ENCODE measurements around the gene PLAAT3.
A peak's percentile ranks its signal among the peaks of the same experiment; 100 is the strongest.
"Not testable (repeated sequence)": the region's sequence is repeated elsewhere in the genome, so short reads cannot be mapped to it uniquely, and the experiment has no call there.

The PLAAT3 gene

DNA sequence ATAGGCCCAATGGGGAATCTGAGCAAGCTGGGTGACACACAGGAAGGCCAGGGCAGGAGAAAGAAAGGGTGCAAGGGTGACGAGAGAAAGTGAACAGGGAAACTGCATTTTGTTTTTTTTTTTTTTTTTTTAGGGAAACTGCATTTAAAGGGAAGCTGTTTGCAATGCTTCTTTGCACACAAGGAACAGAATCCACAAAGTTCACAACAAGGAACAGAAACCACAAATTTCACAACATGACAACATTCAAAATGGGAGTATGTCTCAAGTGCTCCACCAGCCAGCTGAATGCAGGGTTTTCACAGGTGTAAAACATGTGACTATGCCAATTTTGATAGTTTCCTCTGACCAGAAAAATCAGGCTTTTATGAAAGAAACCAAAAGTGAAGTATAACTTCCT is 6.8 kb upstream of the PLAAT3 start:
- no peak for TF ChIP-seq CTCF (IDR thresholded peaks at IDR 0.05; ENCODE audit: control extremely low read depth, extremely low read depth, low read depth, missing control alignments)
- POLR2A ChIA-PET: no interaction called here
- CTCF ChIA-PET: interaction anchor here (0.9 kb wide), 1 partner anchor 142 kb away, joined by 3 read pairs; no protein-coding TSS in a partner anchor
- no peak for DNase-seq (ENCODE audit: extremely low spot score)

- POLR2A ChIA-PET: no interaction called here
- DNase-seq (ENCODE audit: extremely low spot score): no peak
- CTCF ChIA-PET: interaction anchor here (1.0 to 1.3 kb wide), 4 partner anchors 19 to 141 kb away, joined by 3 to 6 read pairs (median 4); no protein-coding TSS in a partner anchor
- TF ChIP-seq CTCF (IDR thresholded peaks at IDR 0.05; ENCODE audit: control extremely low read depth, extremely low read depth, low read depth, missing control alignments): no peak
Observed at GRCh38 chr11:63619967-63620366, 5.7 kb upstream of the PLAAT3 start.

GRCh38 chr11:63617686-63618085 is 3.5 kb upstream of the PLAAT3 start:
- POLR2A ChIA-PET; DNase-seq (ENCODE audit: extremely low spot score): not testable (repeated sequence)
- CTCF ChIA-PET: interaction anchor here (0.9 to 1.4 kb wide), 3 partner anchors 9 to 20 kb away, joined by 3 to 7 read pairs (median 5); no protein-coding TSS in a partner anchor

- TF ChIP-seq CTCF (IDR thresholded peaks at IDR 0.05; ENCODE audit: control extremely low read depth, extremely low read depth, low read depth, missing control alignments): no peak
- DNase-seq (ENCODE audit: extremely low spot score): no peak
- ChIA-PET POLR2A (no interaction called here), CTCF (interaction anchor here (1.1 kb wide), 1 partner anchor 10 kb away, joined by 3 read pairs; no protein-coding TSS in a partner anchor)
Observed at GRCh38 chr11:63616953-63617352, 2.7 kb upstream of the PLAAT3 start.

GRCh38 chr11:63613517-63614135 is 607 bp downstream of the PLAAT3 start:
- ChIA-PET CTCF (interaction anchor here (1.2 to 1.7 kb wide), 3 partner anchors 9 to 77 kb away, joined by 3 read pairs; partner anchors contain the start of gene PLAAT4), POLR2A (no interaction called here)
- peak; percentile 50 for DNase-seq (ENCODE audit: extremely low spot score)
- TF ChIP-seq CTCF (IDR thresholded peaks at IDR 0.05; ENCODE audit: control extremely low read depth, extremely low read depth, low read depth, missing control alignments): no peak

DNA sequence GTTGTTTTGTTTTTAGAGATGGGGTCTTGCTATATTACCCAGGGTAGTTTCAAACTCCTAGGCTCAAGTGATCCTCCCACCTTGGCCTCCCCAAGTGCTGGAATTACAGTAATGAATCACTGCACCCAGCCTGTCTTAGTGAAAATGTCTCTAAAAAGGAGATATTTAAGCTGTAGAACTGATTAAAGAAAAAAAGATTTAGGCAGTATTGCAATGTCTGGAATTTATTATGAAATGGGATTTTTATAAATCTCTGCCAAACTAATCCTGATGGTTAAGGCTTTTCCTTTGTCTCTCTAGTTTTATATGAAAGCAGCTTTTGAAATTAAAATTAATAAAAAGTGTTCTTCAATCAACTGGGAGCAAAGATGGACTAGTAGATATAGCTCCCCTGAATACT is 2.1 kb downstream of the PLAAT3 start:
- POLR2A ChIA-PET: no interaction called here
- CTCF ChIA-PET: interaction anchor here (1.4 to 1.7 kb wide), 2 partner anchors 20 to 24 kb away, joined by 3 read pairs; no protein-coding TSS in a partner anchor
- TF ChIP-seq CTCF (IDR thresholded peaks at IDR 0.05; ENCODE audit: control extremely low read depth, extremely low read depth, low read depth, missing control alignments): no peak
- no peak for DNase-seq (ENCODE audit: extremely low spot score)

- ChIA-PET CTCF (no interaction called here), POLR2A (no interaction called here)
- no peak for DNase-seq (ENCODE audit: extremely low spot score)
- TF ChIP-seq CTCF (IDR thresholded peaks at IDR 0.05; ENCODE audit: control extremely low read depth, extremely low read depth, low read depth, missing control alignments): no peak
Observed at GRCh38 chr11:63611395-63611747, 2.9 kb downstream of the PLAAT3 start.

All from GM10248 (cell line).